ENCODE data around the gene GANAB. TPM values are rescaled to one million over a fixed set of nuclear protein-coding genes. Genes with fewer than 3 reads are reported as not detected.

GANAB gene
- polyA plus RNA-seq, 3 donors: 99.7 to 116 (median 109) TPM

DNA sequence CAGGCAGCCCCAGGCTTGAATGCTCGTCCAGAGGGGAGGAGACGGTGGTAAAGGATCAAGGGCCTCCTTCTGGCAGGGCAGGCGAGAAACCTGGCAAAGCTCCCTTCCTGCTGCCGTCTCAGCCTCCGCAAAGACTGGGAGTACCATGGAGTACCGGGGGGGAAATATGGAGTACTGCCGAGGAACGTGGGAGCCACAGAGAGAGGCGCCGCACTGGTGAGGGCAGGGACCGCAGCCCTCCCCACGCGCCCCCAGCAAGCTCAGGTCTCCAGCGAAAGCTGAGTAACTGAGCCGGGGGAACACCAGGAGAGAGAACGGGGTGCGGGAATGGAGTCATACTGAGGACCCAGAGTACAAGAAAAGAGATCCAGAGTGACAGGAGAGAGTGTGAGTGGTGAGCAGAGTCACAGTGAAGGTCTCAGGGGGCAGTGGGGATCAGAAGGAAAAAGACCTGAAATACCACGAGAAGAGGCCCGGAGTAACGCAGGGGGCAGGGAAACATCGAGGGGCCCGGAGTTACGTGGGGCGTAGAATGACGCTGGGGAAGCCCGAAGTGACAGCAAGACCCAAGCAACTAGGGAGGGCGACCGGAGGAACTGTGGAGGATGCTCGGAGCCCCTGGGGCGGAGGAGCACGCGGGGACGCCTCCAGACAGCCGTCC lies 34.6 kb downstream of the GANAB start:
- under 1% methylated on average over 34 of the region's 34 CpGs for WGBS (ENCODE audit: insufficient coverage)
- peaks cover 39% of the 10 kb centered on the region for H3K4me1 Mint-ChIP-seq
- peaks cover 0 to 2% (median 0%) of the 10 kb centered on the region in 7 donors for H3K9me3 Mint-ChIP-seq
- Histone ChIP-seq H3K4me1 (ENCODE audit: control insufficient read depth in 1 of 2, insufficient read depth in 2 of 2, low read length in 2 of 2) (peaks cover 33 to 41% of the 10 kb centered on the region in 2 donors), H3K27ac (ENCODE audit: low read depth in 1 of 2, low read length in 2 of 2) (peak overlapping the region; percentile 41 to 86), H3K4me3 (replicated peaks in 1 of 3; ENCODE audit: low read depth in 2 of 3, low read length in 3 of 3) (peak overlapping the region; percentile 61 to 98 (median 68)), H4K20me1 (ENCODE audit: insufficient read depth, low read length) (no peaks in the 10 kb centered on the region), H3K9me3 (replicated peaks in 1 of 2; ENCODE audit: control insufficient read depth in 1 of 2, insufficient read depth in 1 of 2, low read length in 2 of 2) (no peaks in the 10 kb centered on the region), H2AFZ (ENCODE audit: insufficient read depth, low read depth, low read length, poor library complexity, severe bottlenecking) (peak overlapping the region; percentile 94), H3K9ac (ENCODE audit: insufficient read depth, low read length, poor library complexity, severe bottlenecking) (peak overlapping the region; percentile 87), H3K36me3 (replicated peaks in 1 of 2; ENCODE audit: control insufficient read depth in 1 of 2, insufficient read depth in 2 of 2, low read length in 2 of 2) (peaks cover 19 to 48% of the 10 kb centered on the region in 2 donors), H3K27me3 (ENCODE audit: control insufficient read depth in 2 of 2, insufficient read depth in 2 of 2, low read length in 2 of 2) (no peaks in the 10 kb centered on the region), H3K79me2 (ENCODE audit: insufficient read depth, low read length) (peaks cover 16% of the 10 kb centered on the region), H3K4me2 (replicated peaks; ENCODE audit: extremely low read depth, low read length, poor library complexity, severe bottlenecking) (peak overlapping the region; percentile 91)
- peak in 2 of 3 donors; percentile 9 to 64 for DNase-seq
- peaks cover 46 to 54% of the 10 kb centered on the region in 2 donors for H3K36me3 Mint-ChIP-seq
- intact Hi-C loops (cut with micrococcal nuclease): loop anchor here in 1 of 2 donors (10.0 kb wide), 1 partner anchor 243 kb away; no protein-coding TSS in a partner anchor
- H3K27me3 Mint-ChIP-seq (ENCODE audit: low read depth in 3 of 3): peaks cover 0 to 2% (median 0%) of the 10 kb centered on the region in 3 donors
- peak overlapping the region; percentile 98 to 100 for H3K4me3 Mint-ChIP-seq
- TF ChIP-seq, protein P1, sequence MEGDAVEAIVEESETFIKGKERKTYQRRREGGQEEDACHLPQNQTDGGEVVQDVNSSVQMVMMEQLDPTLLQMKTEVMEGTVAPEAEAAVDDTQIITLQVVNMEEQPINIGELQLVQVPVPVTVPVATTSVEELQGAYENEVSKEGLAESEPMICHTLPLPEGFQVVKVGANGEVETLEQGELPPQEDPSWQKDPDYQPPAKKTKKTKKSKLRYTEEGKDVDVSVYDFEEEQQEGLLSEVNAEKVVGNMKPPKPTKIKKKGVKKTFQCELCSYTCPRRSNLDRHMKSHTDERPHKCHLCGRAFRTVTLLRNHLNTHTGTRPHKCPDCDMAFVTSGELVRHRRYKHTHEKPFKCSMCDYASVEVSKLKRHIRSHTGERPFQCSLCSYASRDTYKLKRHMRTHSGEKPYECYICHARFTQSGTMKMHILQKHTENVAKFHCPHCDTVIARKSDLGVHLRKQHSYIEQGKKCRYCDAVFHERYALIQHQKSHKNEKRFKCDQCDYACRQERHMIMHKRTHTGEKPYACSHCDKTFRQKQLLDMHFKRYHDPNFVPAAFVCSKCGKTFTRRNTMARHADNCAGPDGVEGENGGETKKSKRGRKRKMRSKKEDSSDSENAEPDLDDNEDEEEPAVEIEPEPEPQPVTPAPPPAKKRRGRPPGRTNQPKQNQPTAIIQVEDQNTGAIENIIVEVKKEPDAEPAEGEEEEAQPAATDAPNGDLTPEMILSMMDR (IDR thresholded peaks at IDR 0.05): no peak
- peak overlapping the region; percentile 80 to 96 (median 92) for H3K27ac Mint-ChIP-seq

DNA sequence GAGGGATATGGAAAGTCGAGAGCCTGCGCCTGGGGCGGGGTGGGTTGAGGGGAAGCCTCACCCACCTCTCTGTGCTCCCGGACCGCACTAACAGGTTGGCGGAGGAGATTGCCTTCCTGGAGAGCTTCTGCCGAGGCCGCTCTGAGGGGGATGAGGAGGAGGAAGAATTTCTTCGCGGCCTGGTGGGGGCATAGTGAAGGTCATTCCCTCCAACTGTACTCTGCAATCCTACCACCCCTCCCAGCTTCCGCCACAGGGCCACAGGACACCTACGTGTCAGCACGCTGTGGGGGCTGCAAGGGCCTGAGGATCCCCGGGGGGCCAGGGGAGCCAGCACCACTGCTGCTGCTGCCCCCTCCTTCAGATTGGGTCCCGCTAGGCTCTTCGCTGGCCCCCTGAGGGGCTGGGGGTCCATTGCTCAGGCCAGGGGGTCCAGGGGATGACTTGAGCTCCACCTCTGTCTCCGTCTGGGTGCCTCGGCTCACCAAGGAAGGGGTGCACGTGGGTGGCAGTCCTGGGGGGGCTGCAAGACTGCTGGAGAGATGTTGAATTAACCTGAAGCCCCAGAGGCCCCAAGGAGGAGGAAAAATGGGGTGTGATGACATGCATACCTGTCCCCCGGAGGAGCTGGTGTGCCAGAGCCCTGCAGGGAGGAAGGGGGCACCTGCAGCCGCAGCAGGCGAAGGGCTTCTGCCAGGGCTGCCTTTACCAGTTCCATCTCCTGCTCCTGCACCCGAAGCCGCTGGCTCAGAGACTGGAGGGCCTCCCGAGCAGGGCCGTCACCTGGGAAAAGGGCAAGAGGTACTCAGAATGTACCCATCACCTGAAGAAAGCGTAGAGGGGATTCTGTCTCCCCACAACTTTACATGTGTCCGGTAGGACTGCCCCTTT lies 35.4 kb downstream of the GANAB start:
- Histone ChIP-seq H3K79me2 (ENCODE audit: insufficient read depth, low read length) (peaks cover 16% of the 10 kb centered on the region), H3K4me3 (replicated peaks in 1 of 3; ENCODE audit: low read depth in 2 of 3, low read length in 3 of 3) (peak overlapping the region; percentile 61 to 98 (median 68)), H3K9ac (ENCODE audit: insufficient read depth, low read length, poor library complexity, severe bottlenecking) (peak overlapping the region; percentile 87), H3K4me1 (ENCODE audit: control insufficient read depth in 1 of 2, insufficient read depth in 2 of 2, low read length in 2 of 2) (peaks cover 33 to 41% of the 10 kb centered on the region in 2 donors), H3K4me2 (replicated peaks; ENCODE audit: extremely low read depth, low read length, poor library complexity, severe bottlenecking) (peak overlapping the region; percentile 91), H4K20me1 (ENCODE audit: insufficient read depth, low read length) (no peaks in the 10 kb centered on the region), H3K36me3 (replicated peaks in 1 of 2; ENCODE audit: control insufficient read depth in 1 of 2, insufficient read depth in 2 of 2, low read length in 2 of 2) (peaks cover 17 to 47% of the 10 kb centered on the region in 2 donors), H3K9me3 (replicated peaks in 1 of 2; ENCODE audit: control insufficient read depth in 1 of 2, insufficient read depth in 1 of 2, low read length in 2 of 2) (no peaks in the 10 kb centered on the region), H3K27me3 (ENCODE audit: control insufficient read depth in 2 of 2, insufficient read depth in 2 of 2, low read length in 2 of 2) (no peaks in the 10 kb centered on the region), H2AFZ (ENCODE audit: insufficient read depth, low read depth, low read length, poor library complexity, severe bottlenecking) (peak overlapping the region; percentile 94), H3K27ac (ENCODE audit: low read depth in 1 of 2, low read length in 2 of 2) (peak overlapping the region; percentile 41 to 86)
- Mint-ChIP-seq H3K27me3 (ENCODE audit: low read depth in 3 of 3) (peaks cover 0 to 2% (median 0%) of the 10 kb centered on the region in 3 donors), H3K9me3 (peaks cover 0 to 2% (median 0%) of the 10 kb centered on the region in 7 donors), H3K4me1 (peaks cover 41% of the 10 kb centered on the region), H3K36me3 (peaks cover 45 to 54% of the 10 kb centered on the region in 2 donors), H3K27ac (peak overlapping the region in 6 of 7 donors; percentile 7 to 96 (median 93)), H3K4me3 (peak overlapping the region; percentile 98 to 100)
- intact Hi-C loops (cut with micrococcal nuclease): loop anchor here in 1 of 2 donors (10.0 kb wide), 1 partner anchor 244 kb away; no protein-coding TSS in a partner anchor
- no peak for DNase-seq
- TF ChIP-seq, protein P1 (IDR thresholded peaks at IDR 0.05): no peak
- 78% methylated on average over 12 of the region's 28 CpGs for WGBS (ENCODE audit: insufficient coverage)
